ENCODE data around the gene VDR. TPM values are rescaled to one million over a fixed set of nuclear protein-coding genes. Genes with fewer than 3 reads are reported as not detected.

The VDR gene
- total RNA-seq, 1 experiment from 2014 or later = 9.5 TPM

GRCh38 chr12:47896633-47897032 is 8.2 kb downstream of the VDR start (continued):
- TF ChIP-seq POLR2AphosphoS5 (IDR thresholded peaks at IDR 0.05; ENCODE audit: low read depth, low read length) (no peak), POLR2A (IDR thresholded peaks at IDR 0.05; ENCODE audit: borderline replicate concordance, extremely low read depth, insufficient read depth, insufficient read length) (no peak), FOSL1 (IDR thresholded peaks at IDR 0.05; ENCODE audit: low read depth) (no peak)

- POLR2A ChIA-PET = interaction anchor here (3.7 kb wide), 1 partner anchor 9 kb away, joined by 18 read pairs; the partner anchor contains the start of gene VDR
- Histone ChIP-seq H3K27me3 (ENCODE audit: insufficient read depth, low read length) (no peaks in the 10 kb centered on the region), H3K9me2 (ENCODE audit: insufficient read depth) (no peaks in the 10 kb centered on the region), H3K4me1 (ENCODE audit: control insufficient read depth in 1 of 2, insufficient read depth in 2 of 2, low read length in 2 of 2) (peaks cover 0 to 12% of the 10 kb centered on the region in 2 experiments; a peak in 1 of 4 replicates), H3K4me3 (replicated peaks in 1 of 2; ENCODE audit: low read depth in 1 of 2, low read length in 2 of 2) (no peak overlapping the region), H3K27ac (ENCODE audit: low read depth, low read length) (no peak overlapping the region), H3K4me2 (ENCODE audit: low read length) (no peak overlapping the region), H4K20me1 (ENCODE audit: insufficient read depth) (no peaks in the 10 kb centered on the region), H3K9ac (ENCODE audit: low read length) (no peak overlapping the region), H3K79me2 (ENCODE audit: insufficient read depth, low read length) (peaks cover 9% of the 10 kb centered on the region; the same call in 1 of the 2 replicates), H3K36me3 (ENCODE audit: control insufficient read depth in 1 of 2, insufficient read depth in 2 of 2, low read length in 2 of 2) (no peaks in the 10 kb centered on the region), H2AFZ (ENCODE audit: low read depth, low read length, poor library complexity, severe bottlenecking) (no peak overlapping the region), H3K9me3 (ENCODE audit: control insufficient read depth in 1 of 2, insufficient read depth in 1 of 2, low read depth in 1 of 2, low read length in 2 of 2) (no peaks in the 10 kb centered on the region)
- CTCF ChIA-PET = interaction anchor here (0.9 kb wide), 1 partner anchor 9 kb away, joined by 3 read pairs; the partner anchor contains the start of gene VDR
- TF ChIP-seq EZH2 (IDR thresholded peaks at IDR 0.05) = no peak
- no peak for TF ChIP-seq CBX3 (IDR thresholded peaks at IDR 0.05; ENCODE audit: low read depth)
- TF ChIP-seq TCF7L2 (IDR thresholded peaks at IDR 0.05; ENCODE audit: borderline replicate concordance, extremely low read depth, insufficient read depth, insufficient read length) = no peak
- no peak for TF ChIP-seq YY1 (IDR thresholded peaks at IDR 0.05; ENCODE audit: extremely low read depth, insufficient replicate concordance, low read depth, low read length)
- no peak for TF ChIP-seq POLR2AphosphoS5 (IDR thresholded peaks at IDR 0.05; ENCODE audit: low read depth, low read length)
- TF ChIP-seq CTCF (IDR thresholded peaks at IDR 0.05 in 2 of 3, conservative IDR thresholded peaks at IDR 0.05 in 1 of 3; ENCODE audit: borderline replicate concordance in 1 of 3, insufficient read depth in 1 of 3, low read depth in 2 of 3, low read length in 2 of 3) = no peak
- no peak for TF ChIP-seq SIN3A (IDR thresholded peaks at IDR 0.05; ENCODE audit: low read depth)
- TF ChIP-seq SP1 (IDR thresholded peaks at IDR 0.05; ENCODE audit: low read depth) = no peak
- no peak for TF ChIP-seq CEBPB (IDR thresholded peaks at IDR 0.05; ENCODE audit: low read depth)
- no peak for TF ChIP-seq ATF3 (IDR thresholded peaks at IDR 0.05)
- no peak for TF ChIP-seq FOSL1 (IDR thresholded peaks at IDR 0.05; ENCODE audit: low read depth)
- no peak for TF ChIP-seq POLR2A (IDR thresholded peaks at IDR 0.05; ENCODE audit: borderline replicate concordance, extremely low read depth, insufficient read depth, insufficient read length)
- TF ChIP-seq REST (IDR thresholded peaks at IDR 0.05; ENCODE audit: low read depth) = no peak
- no peak for TF ChIP-seq JUND (IDR thresholded peaks at IDR 0.05)
- no peak for TF ChIP-seq ZBTB33 (IDR thresholded peaks at IDR 0.05; ENCODE audit: extremely low read depth, insufficient replicate concordance, low read length)
- RAD21 ChIA-PET (ENCODE audit: low non-redundant PET in 1 of 2, low total read pairs in 2 of 2, uncharacterized antibody in 2 of 2, unreplicated experiment in 2 of 2) = no interaction called here
- intact Hi-C loops (cut with micrococcal nuclease) = no loop called here
- BruUV-seq (replicated peaks) = no TSS peak
- no peak for ATAC-seq
- no peak for DNase-seq (ENCODE audit: low read depth, low spot score)
Observed at GRCh38 chr12:47896022-47896421, 8.8 kb downstream of the VDR start.

Measured in HCT116 (cell line).